Keratinocyte (primary cell): Measurements from ENCODE around the gene SCAPER. TPM values are rescaled to one million over a fixed set of nuclear protein-coding genes. Genes with fewer than 3 reads are reported as not detected.

Experiments used
- DNase-seq: peaks from one replicate; pipeline ENCODE4 v3.0.0-alpha.2; 2011; ENCODE audit warnings: low read depth, missing footprints, low spot score
- FAIRE-seq: peaks from 2 replicates; lab custom pipeline; 2011; peaks lifted over from hg19 to GRCh38; lab: Jason Lieb, UNC
- H2AFZ ChIP-seq: 2 replicates; pipeline ENCODE4 v1.6.0; 2012; ENCODE audit warnings: low read length, control low read depth, inconsistent platforms; ENCODE audit not compliant: control insufficient read depth
- H3K27ac ChIP-seq: 2 replicates; pipeline ENCODE4 v1.5.1; 2011; ENCODE audit warnings: low read length; ENCODE audit not compliant: control insufficient read depth, insufficient read depth
- H3K27me3 ChIP-seq: 3 replicates; pipeline ENCODE4 v1.6.0; 2011; ENCODE audit warnings: low read length; ENCODE audit not compliant: control insufficient read depth, insufficient read depth; ENCODE audit errors: extremely low read depth
- H3K36me3 ChIP-seq, 2 experiments: 2 replicates in 1 of 2; 3 replicates in 1 of 2; pipeline ENCODE4 v1.5.1; 2011; ENCODE audit warnings: low read length in 2 of 2, mild to moderate bottlenecking in 1 of 2; ENCODE audit not compliant: control insufficient read depth in 2 of 2, insufficient read depth in 2 of 2; ENCODE audit errors: extremely low read depth in 1 of 2
- H3K4me1 ChIP-seq: 3 replicates; pipeline ENCODE4 v1.5.1; 2011; ENCODE audit warnings: low read length; ENCODE audit not compliant: control insufficient read depth, insufficient read depth; ENCODE audit errors: extremely low read depth
- H3K4me2 ChIP-seq: 3 replicates; pipeline ENCODE4 v1.6.0; 2011; ENCODE audit warnings: low read depth, low read length; ENCODE audit not compliant: control insufficient read depth, insufficient read depth; ENCODE audit errors: extremely low read depth
- H3K4me3 ChIP-seq, 3 experiments: fragments of 200-600 bp in 1 of 3; sonication (generic) in 1 of 3; 2 replicates in 2 of 3; 3 replicates in 1 of 3; pipeline ENCODE4 v1.5.1; 2011 to 2016; ENCODE audit warnings: low read length in 3 of 3, mild to moderate bottlenecking in 3 of 3, control low read depth in 2 of 3, inconsistent platforms in 1 of 3, low read depth in 1 of 3, mixed read lengths in 1 of 3, mixed run types in 1 of 3, moderate library complexity in 1 of 3; ENCODE audit not compliant: control insufficient read depth in 2 of 3, insufficient read depth in 2 of 3; ENCODE audit errors: extremely low read depth in 1 of 3
- H3K79me2 ChIP-seq: 2 replicates; pipeline ENCODE4 v1.6.0; 2012; ENCODE audit warnings: low read length; ENCODE audit not compliant: control insufficient read depth, insufficient read depth
- H3K9ac ChIP-seq: 3 replicates; pipeline ENCODE4 v1.6.0; 2011; ENCODE audit warnings: low read length; ENCODE audit not compliant: control insufficient read depth, insufficient read depth; ENCODE audit errors: extremely low read depth
- H3K9me1 ChIP-seq: 3 replicates; pipeline ENCODE4 v1.6.0; 2011; ENCODE audit warnings: low read length; ENCODE audit not compliant: control insufficient read depth, insufficient read depth; ENCODE audit errors: extremely low read depth
- H3K9me3 ChIP-seq: 2 replicates; pipeline ENCODE4 v1.5.1; 2012; ENCODE audit warnings: low read depth, low read length; ENCODE audit not compliant: control insufficient read depth
- H4K20me1 ChIP-seq: 3 replicates; pipeline ENCODE4 v1.6.0; 2011; ENCODE audit warnings: low read length; ENCODE audit not compliant: control insufficient read depth, insufficient read depth; ENCODE audit errors: extremely low read depth
- CTCF ChIP-seq, 3 experiments: IDR thresholded peaks in 1 of 3; conservative IDR thresholded peaks in 1 of 3; optimal IDR thresholded peaks in 1 of 3; 2 replicates in 2 of 3; 3 replicates in 1 of 3; pipeline versions ENCODE3 to v1.5.1; 2011; ENCODE audit warnings: low read length in 3 of 3, mild to moderate bottlenecking in 3 of 3, moderate library complexity in 2 of 3, control low read depth in 1 of 3, inconsistent platforms in 1 of 3; ENCODE audit not compliant: insufficient read depth in 2 of 3; ENCODE audit errors: extremely low read depth in 1 of 3
- EZH2 ChIP-seq: IDR thresholded peaks from one replicate; pipeline ENCODE4 v1.6.1; 2012; ENCODE audit warnings: inconsistent platforms, mild to moderate bottlenecking, low read length, moderate library complexity
- dilution Hi-C: fragments of 300-500 bp; cut with MboI; formaldehyde crosslinking; loops from one replicate; pipeline ENCODE4 v1.7.0; 2020; ENCODE audit warnings: low sequenced_read_pairs; ENCODE audit not compliant: extremely low pct_ligation_motif_present
- polyA plus RNA-seq, 5 experiments: library from polyadenylated mRNA; depleted of rRNA in 3 of 5; stranded (reverse) in 3 of 5; stranded (forward) in 1 of 5; unstranded in 1 of 5; fragments of >200 nt; gene quantifications; 1 replicate in 1 of 5; 2 replicates in 3 of 5; 3 replicates in 1 of 5; pipeline versions ENCODE4 v1.2.1 to v1.2.3, GENCODE V29; 2011 to 2012; ENCODE audit warnings: missing spikeins in 2 of 5, low read depth in 1 of 5, low replicate concordance in 1 of 5

SCAPER gene
- polyA plus RNA-seq, 1 donor (not counting 4 experiments of a cell fraction or from before 2014, with no cell fraction given), result 5.2 TPM

- Histone ChIP-seq H3K9me1 (no peaks in the 10 kb centered on the region), H3K9me3 (no peaks in the 10 kb centered on the region), H3K27ac (no peak overlapping the region), H3K79me2 (no peaks in the 10 kb centered on the region), H3K27me3 (no peaks in the 10 kb centered on the region), H3K4me1 (no peaks in the 10 kb centered on the region), H3K4me3 (no peak overlapping the region), H3K9ac (no peak overlapping the region), H2AFZ (no peak overlapping the region), H4K20me1 (no peaks in the 10 kb centered on the region), H3K4me2 (no peak overlapping the region), H3K36me3 (no peaks in the 10 kb centered on the region)
- FAIRE-seq (no peak), DNase-seq (no peak)
- dilution Hi-C loops, result no loop called here
- no peak for TF ChIP-seq EZH2
- TF ChIP-seq CTCF (optimal IDR thresholded peaks at IDR 0.05 in 1 of 3, IDR thresholded peaks at IDR 0.05 in 1 of 3, conservative IDR thresholded peaks at IDR 0.05 in 1 of 3; ENCODE audit: extremely low read depth in 1 of 3, insufficient read depth in 2 of 3, low read length in 3 of 3), result no peak
Measured at GRCh38 chr15:76358453-76358852, 546.7 kb downstream of the SCAPER start.

GRCh38 chr15:76354823-76355440 is 550.2 kb downstream of the SCAPER start:
- H3K9me3 ChIP-seq, result no peaks in the 10 kb centered on the region
- no peaks in the 10 kb centered on the region for H3K36me3 ChIP-seq
- no peaks in the 10 kb centered on the region for H3K79me2 ChIP-seq
- DNase-seq (no peak), FAIRE-seq (no peak)
- H3K4me1 ChIP-seq, result no peaks in the 10 kb centered on the region
- no peak for TF ChIP-seq EZH2
- no peak overlapping the region for H3K27ac ChIP-seq
- no peaks in the 10 kb centered on the region for H3K27me3 ChIP-seq
- dilution Hi-C loops, result no loop called here
- no peaks in the 10 kb centered on the region for H4K20me1 ChIP-seq
- H3K9ac ChIP-seq, result no peak overlapping the region
- no peak overlapping the region for H2AFZ ChIP-seq
- no peaks in the 10 kb centered on the region for H3K9me1 ChIP-seq
- H3K4me3 ChIP-seq, result no peak overlapping the region
- no peak overlapping the region for H3K4me2 ChIP-seq

DNA sequence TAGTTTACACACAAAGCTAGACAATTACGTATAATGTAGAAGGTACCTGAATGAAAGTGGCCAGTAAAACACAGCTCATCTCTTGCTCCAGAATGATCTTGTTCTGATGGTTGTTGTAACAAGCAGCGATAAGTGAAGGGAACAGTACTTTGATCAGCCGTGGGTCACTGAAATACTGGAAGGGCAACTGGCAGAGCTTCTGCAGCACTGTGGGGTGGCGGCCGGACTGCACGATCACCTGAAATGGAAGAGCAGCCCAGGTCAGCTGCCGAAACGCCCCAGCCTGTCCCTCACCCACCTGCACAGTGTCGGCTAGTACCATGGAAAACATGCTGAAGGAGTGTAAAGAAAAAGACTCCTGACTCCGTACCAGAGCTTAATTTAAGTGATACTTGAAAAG is 551.2 kb downstream of the SCAPER start:
- dilution Hi-C loops, result no loop called here
- Histone ChIP-seq H3K4me2 (no peak overlapping the region), H3K9me1 (no peaks in the 10 kb centered on the region), H3K27me3 (no peaks in the 10 kb centered on the region), H3K27ac (no peak overlapping the region), H3K9ac (no peak overlapping the region), H3K4me1 (no peaks in the 10 kb centered on the region), H3K36me3 (no peaks in the 10 kb centered on the region), H4K20me1 (no peaks in the 10 kb centered on the region), H2AFZ (no peak overlapping the region), H3K9me3 (no peaks in the 10 kb centered on the region), H3K4me3 (no peak overlapping the region), H3K79me2 (no peaks in the 10 kb centered on the region)
- FAIRE-seq (no peak), DNase-seq (no peak)
- TF ChIP-seq CTCF (optimal IDR thresholded peaks at IDR 0.05 in 1 of 3, IDR thresholded peaks at IDR 0.05 in 1 of 3, conservative IDR thresholded peaks at IDR 0.05 in 1 of 3; ENCODE audit: extremely low read depth in 1 of 3, insufficient read depth in 2 of 3, low read length in 3 of 3) (no peak), EZH2 (no peak)
